GM12865 (cell line): ENCODE data around the gene AKR1B15.

Source experiments
- DNase-seq: peaks from one replicate; pipeline ENCODE4 v3.0.0; 2010; ENCODE audit warnings: low read depth
- H3K4me3 ChIP-seq: 2 replicates; pipeline ENCODE4 v1.5.1; 2011; ENCODE audit warnings: mild to moderate bottlenecking, low read depth, low read length, control low read depth
- TF ChIP-seq, protein P1 (sequence below): IDR thresholded peaks from 2 replicates; pipeline ENCODE4 v1.5.1; 2011; ENCODE audit warnings: low read length, control low read depth, low read depth, inconsistent platforms; ENCODE audit not compliant: insufficient read depth; ENCODE audit errors: missing control alignments

AKR1B15 gene

GRCh38 chr7:134510646-134511045, 38.3 kb upstream of the AKR1B15 start:
- DNase-seq: no peak
- TF ChIP-seq, protein P1, sequence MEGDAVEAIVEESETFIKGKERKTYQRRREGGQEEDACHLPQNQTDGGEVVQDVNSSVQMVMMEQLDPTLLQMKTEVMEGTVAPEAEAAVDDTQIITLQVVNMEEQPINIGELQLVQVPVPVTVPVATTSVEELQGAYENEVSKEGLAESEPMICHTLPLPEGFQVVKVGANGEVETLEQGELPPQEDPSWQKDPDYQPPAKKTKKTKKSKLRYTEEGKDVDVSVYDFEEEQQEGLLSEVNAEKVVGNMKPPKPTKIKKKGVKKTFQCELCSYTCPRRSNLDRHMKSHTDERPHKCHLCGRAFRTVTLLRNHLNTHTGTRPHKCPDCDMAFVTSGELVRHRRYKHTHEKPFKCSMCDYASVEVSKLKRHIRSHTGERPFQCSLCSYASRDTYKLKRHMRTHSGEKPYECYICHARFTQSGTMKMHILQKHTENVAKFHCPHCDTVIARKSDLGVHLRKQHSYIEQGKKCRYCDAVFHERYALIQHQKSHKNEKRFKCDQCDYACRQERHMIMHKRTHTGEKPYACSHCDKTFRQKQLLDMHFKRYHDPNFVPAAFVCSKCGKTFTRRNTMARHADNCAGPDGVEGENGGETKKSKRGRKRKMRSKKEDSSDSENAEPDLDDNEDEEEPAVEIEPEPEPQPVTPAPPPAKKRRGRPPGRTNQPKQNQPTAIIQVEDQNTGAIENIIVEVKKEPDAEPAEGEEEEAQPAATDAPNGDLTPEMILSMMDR: no peak

DNA sequence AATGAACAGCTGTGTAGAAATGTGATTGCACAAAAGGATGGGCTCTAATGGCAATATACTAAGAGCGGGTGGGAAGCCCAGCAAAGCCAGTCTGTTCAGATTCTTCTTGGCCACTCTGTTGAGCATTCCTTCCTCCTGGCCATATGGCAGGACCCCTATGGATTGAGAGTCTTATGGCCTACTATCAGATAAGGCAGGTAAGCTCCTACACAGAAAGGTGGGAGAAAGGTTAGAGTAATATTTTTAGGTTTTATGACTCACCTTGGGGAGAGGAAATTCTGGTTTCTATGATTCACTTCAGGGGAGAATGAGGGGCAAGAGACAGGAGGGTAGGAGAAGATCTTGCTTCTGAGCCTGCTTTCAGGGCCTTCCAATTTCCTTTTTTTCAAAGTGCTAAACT, 36.6 kb upstream of the AKR1B15 start:
- DNase-seq: no peak
- TF ChIP-seq, protein P1: no peak
- no peak overlapping the region for H3K4me3 ChIP-seq

More at GRCh38 chr7:134510646-134511045, 38.3 kb upstream of the AKR1B15 start:
- no peak overlapping the region for H3K4me3 ChIP-seq

DNA sequence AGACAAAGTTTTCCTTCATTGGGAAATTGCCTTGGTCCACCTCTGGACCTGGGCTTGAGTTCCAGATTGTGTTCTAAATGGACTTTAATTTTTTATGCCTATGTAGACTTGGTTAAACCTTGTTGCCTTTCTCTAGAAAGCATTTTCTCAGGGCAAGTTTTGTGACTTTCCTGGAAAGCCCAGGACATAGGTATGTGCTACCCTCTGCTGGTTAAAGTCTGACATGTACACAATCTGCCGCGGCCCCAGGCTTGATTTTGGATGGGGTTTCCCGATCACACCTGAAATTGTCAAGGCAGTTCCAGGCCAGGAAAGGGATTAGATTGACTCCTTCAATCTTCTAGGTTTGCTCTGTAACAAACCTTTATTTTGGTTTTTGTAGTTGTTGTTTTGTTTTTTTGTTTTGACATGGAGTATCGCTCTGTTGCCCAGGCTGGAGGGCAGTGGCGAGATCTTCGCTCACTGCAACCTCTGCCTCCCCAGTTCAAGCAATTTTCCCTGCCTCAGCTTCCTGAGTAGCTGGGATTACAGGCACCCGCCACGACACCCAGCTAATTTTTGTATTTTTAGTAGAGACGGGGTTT, 35.6 kb upstream of the AKR1B15 start:
- DNase-seq: peak; percentile 58
- TF ChIP-seq, protein P1: peak; percentile 52
- no peak overlapping the region for H3K4me3 ChIP-seq

GRCh38 chr7:134514106-134514505, 34.8 kb upstream of the AKR1B15 start:
- no peak overlapping the region for H3K4me3 ChIP-seq
- DNase-seq: no peak
- TF ChIP-seq, protein P1: no peak

- DNase-seq: peak; percentile 82
- TF ChIP-seq, protein P1: peak; percentile 78
- no peak overlapping the region for H3K4me3 ChIP-seq
Observed at GRCh38 chr7:134514663-134515062, 34.2 kb upstream of the AKR1B15 start.

- DNase-seq: no peak
- TF ChIP-seq, protein P1: no peak
- no peak overlapping the region for H3K4me3 ChIP-seq
Observed at GRCh38 chr7:134515569-134516468, 33.1 kb upstream of the AKR1B15 start.
